Endothelial cell (in vitro differentiated cells): ENCODE data around the gene MCU. TPM values are rescaled to one million over a fixed set of nuclear protein-coding genes. Genes with fewer than 3 reads are reported as not detected.
A peak's percentile ranks its signal among the peaks of the same experiment; 100 is the strongest.

Source experiments
- DNase-seq: peaks from one replicate; pipeline ENCODE4 v3.0.0; 2021; ENCODE audit warnings: low spot score
- H3K27ac Mint-ChIP-seq: one replicate; pipeline ENCODE4 v1.8.0; 2021; ENCODE audit warnings: mixed read lengths, inconsistent platforms; ENCODE audit not compliant: unreplicated experiment
- H3K27me3 Mint-ChIP-seq: one replicate; pipeline ENCODE4 v1.8.0; 2021; ENCODE audit warnings: mild to moderate bottlenecking, moderate library complexity, mixed read lengths, inconsistent platforms; ENCODE audit not compliant: unreplicated experiment
- H3K36me3 Mint-ChIP-seq: one replicate; pipeline ENCODE4 v1.8.0; 2021; ENCODE audit warnings: mild to moderate bottlenecking, low read depth, mixed read lengths, inconsistent platforms; ENCODE audit not compliant: unreplicated experiment
- H3K4me1 Mint-ChIP-seq: one replicate; pipeline ENCODE4 v1.8.0; 2021; ENCODE audit warnings: mild to moderate bottlenecking, mixed read lengths, inconsistent platforms; ENCODE audit not compliant: unreplicated experiment
- H3K4me3 Mint-ChIP-seq: one replicate; pipeline ENCODE4 v1.8.0; 2021; ENCODE audit warnings: mild to moderate bottlenecking, mixed read lengths, inconsistent platforms; ENCODE audit not compliant: unreplicated experiment
- H3K9me3 Mint-ChIP-seq: one replicate; pipeline ENCODE4 v1.8.0; 2021; ENCODE audit warnings: mixed read lengths, inconsistent platforms; ENCODE audit not compliant: unreplicated experiment
- total RNA-seq: library from RNA; stranded (reverse); fragmentation: NEBNext Ultra II Directional; extraction: Animal tissue kit (Norgen Biotek cat#: 25700); gene quantifications from one replicate; pipeline ENCODE4 v1.2.1, GENCODE V29; 2021; ENCODE audit not compliant: unreplicated experiment
- TF ChIP-seq, protein P1 (sequence below): fragments of 200-600 bp; sonication (generic); IDR thresholded peaks from one replicate; pipeline ENCODE4 v1.5.0; 2021; ENCODE audit warnings: antibody characterized with exemption; ENCODE audit not compliant: unreplicated experiment

Gene MCU
- total RNA-seq, 1 donor from 2014 or later, result 39.6 TPM

DNA sequence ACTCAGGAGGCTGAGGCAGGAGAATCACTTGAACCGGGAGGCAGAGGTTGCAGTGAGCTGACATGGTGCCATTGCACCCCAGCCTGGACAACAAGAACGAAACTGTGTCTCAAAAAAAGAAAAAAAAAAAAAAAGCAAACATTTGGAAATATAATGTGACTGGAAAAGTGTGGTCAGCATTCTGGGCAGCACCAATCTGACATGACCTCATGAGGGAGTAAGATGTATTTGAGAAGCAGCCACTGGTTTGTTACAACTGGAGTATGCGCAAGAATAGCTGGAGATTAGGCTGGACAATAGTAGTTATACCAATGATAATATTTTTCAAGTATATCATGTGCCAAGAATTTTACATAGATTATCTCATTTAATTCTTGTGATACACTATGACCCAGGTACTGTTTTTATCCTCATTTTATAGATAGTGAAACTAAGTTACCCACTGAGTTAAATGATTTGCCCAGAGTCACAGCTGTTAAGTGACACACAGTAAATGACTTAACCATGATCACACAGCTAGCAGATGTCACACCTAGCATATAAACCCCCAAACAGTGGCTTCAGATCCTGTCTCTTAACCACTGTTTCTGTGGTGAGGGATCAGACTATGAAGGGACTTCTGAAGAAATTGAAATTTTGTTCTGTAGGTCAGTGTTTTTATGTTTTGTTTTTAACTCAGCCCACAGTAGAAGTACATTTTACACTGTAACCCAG, 11.1 kb downstream of the MCU start:
- H3K36me3 Mint-ChIP-seq, result no peaks in the 10 kb centered on the region
- H3K9me3 Mint-ChIP-seq, result no peaks in the 10 kb centered on the region
- no peak for DNase-seq
- H3K4me3 Mint-ChIP-seq, result no peak overlapping the region
- TF ChIP-seq, protein P1, sequence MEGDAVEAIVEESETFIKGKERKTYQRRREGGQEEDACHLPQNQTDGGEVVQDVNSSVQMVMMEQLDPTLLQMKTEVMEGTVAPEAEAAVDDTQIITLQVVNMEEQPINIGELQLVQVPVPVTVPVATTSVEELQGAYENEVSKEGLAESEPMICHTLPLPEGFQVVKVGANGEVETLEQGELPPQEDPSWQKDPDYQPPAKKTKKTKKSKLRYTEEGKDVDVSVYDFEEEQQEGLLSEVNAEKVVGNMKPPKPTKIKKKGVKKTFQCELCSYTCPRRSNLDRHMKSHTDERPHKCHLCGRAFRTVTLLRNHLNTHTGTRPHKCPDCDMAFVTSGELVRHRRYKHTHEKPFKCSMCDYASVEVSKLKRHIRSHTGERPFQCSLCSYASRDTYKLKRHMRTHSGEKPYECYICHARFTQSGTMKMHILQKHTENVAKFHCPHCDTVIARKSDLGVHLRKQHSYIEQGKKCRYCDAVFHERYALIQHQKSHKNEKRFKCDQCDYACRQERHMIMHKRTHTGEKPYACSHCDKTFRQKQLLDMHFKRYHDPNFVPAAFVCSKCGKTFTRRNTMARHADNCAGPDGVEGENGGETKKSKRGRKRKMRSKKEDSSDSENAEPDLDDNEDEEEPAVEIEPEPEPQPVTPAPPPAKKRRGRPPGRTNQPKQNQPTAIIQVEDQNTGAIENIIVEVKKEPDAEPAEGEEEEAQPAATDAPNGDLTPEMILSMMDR, result no peak
- H3K27me3 Mint-ChIP-seq, result no peaks in the 10 kb centered on the region
- peaks cover 6% of the 10 kb centered on the region for H3K4me1 Mint-ChIP-seq
- H3K27ac Mint-ChIP-seq, result no peak overlapping the region

GRCh38 chr10:72704117-72704516, 12.2 kb downstream of the MCU start:
- no peak for DNase-seq
- TF ChIP-seq, protein P1, result no peak
- Mint-ChIP-seq H3K9me3 (no peaks in the 10 kb centered on the region), H3K36me3 (no peaks in the 10 kb centered on the region), H3K27ac (no peak overlapping the region), H3K4me1 (peaks cover 6% of the 10 kb centered on the region), H3K27me3 (no peaks in the 10 kb centered on the region), H3K4me3 (no peak overlapping the region)

- TF ChIP-seq, protein P1, result no peak
- no peaks in the 10 kb centered on the region for H3K27me3 Mint-ChIP-seq
- no peaks in the 10 kb centered on the region for H3K4me1 Mint-ChIP-seq
- no peak for DNase-seq
- H3K4me3 Mint-ChIP-seq, result no peak overlapping the region
- H3K27ac Mint-ChIP-seq, result no peak overlapping the region
- H3K9me3 Mint-ChIP-seq, result no peaks in the 10 kb centered on the region
- H3K36me3 Mint-ChIP-seq, result no peaks in the 10 kb centered on the region
These were observed 17.1 kb downstream of the MCU start for GRCh38 chr10:72709041-72709440.

DNA sequence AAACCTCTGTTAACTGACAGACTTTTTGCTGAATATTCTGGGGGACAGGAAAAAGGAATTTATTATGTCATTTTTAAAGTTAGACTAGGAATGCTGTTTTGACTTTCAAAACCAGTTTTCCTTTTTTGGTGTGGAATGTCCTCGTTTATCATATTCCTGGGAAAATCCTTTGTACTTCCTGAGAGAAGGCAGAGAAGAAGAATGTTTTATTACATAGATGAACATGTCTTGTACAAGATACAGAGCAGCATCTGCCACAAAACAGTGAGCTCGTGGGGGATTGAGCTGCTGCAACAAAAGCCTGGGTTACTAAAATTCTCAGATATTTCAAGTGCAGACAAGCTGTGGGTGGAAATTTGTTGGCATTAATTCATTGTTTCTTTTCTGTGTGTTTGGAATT, 20.2 kb downstream of the MCU start:
- H3K9me3 Mint-ChIP-seq, result no peaks in the 10 kb centered on the region
- H3K4me3 Mint-ChIP-seq, result no peak overlapping the region
- H3K27ac Mint-ChIP-seq, result peak overlapping the region; percentile 37
- DNase-seq, result no peak
- H3K36me3 Mint-ChIP-seq, result no peaks in the 10 kb centered on the region
- H3K4me1 Mint-ChIP-seq, result no peaks in the 10 kb centered on the region
- H3K27me3 Mint-ChIP-seq, result no peaks in the 10 kb centered on the region
- TF ChIP-seq, protein P1, result no peak

GRCh38 chr10:72719941-72720592, 28.1 kb downstream of the MCU start:
- no peaks in the 10 kb centered on the region for H3K4me1 Mint-ChIP-seq
- H3K27me3 Mint-ChIP-seq, result no peaks in the 10 kb centered on the region
- H3K27ac Mint-ChIP-seq, result no peak overlapping the region
- TF ChIP-seq, protein P1, result no peak
- H3K4me3 Mint-ChIP-seq, result no peak overlapping the region
- no peaks in the 10 kb centered on the region for H3K36me3 Mint-ChIP-seq
- no peaks in the 10 kb centered on the region for H3K9me3 Mint-ChIP-seq
- no peak for DNase-seq
